Smooth muscle cell (in vitro differentiated cells): ENCODE results near the gene SIRT4. TPM values are rescaled to one million over a fixed set of nuclear protein-coding genes. Genes with fewer than 3 reads are reported as not detected.

Source experiments
- DNase-seq: peaks from one replicate; lab custom pipeline; 2025; ENCODE audit not compliant: unreplicated experiment; lab: John Stamatoyannopoulos, UW
- H2AFZ ChIP-seq: fragments of 200-600 bp; sonication (generic); 2 replicates; pipeline ENCODE4 v1.6.0; 2016; ENCODE audit warnings: antibody characterized with exemption, low read depth, mild to moderate bottlenecking
- H3F3A ChIP-seq: fragments of 200-600 bp; sonication (generic); 2 replicates; pipeline ENCODE4 v1.6.0; 2017; ENCODE audit warnings: antibody characterized with exemption, low read depth
- H3K27ac ChIP-seq: fragments of 200-600 bp; sonication (generic); 2 replicates; pipeline ENCODE4 v1.5.1; 2016; ENCODE audit warnings: low read depth, mild to moderate bottlenecking
- H3K27me3 ChIP-seq: fragments of 200-600 bp; sonication (generic); 2 replicates; pipeline ENCODE4 v1.6.1; 2016; ENCODE audit warnings: low read depth, mild to moderate bottlenecking
- H3K36me3 ChIP-seq: fragments of 200-600 bp; sonication (generic); 2 replicates; pipeline ENCODE4 v1.5.1; 2016; ENCODE audit warnings: low read depth
- H3K4me1 ChIP-seq: fragments of 200-600 bp; sonication (generic); 2 replicates; pipeline ENCODE4 v1.5.1; 2016; ENCODE audit warnings: low read depth
- H3K4me2 ChIP-seq: fragments of 200-600 bp; sonication (generic); 2 replicates; pipeline ENCODE4 v1.6.0; 2016; ENCODE audit warnings: mild to moderate bottlenecking
- H3K4me3 ChIP-seq: fragments of 200-600 bp; sonication (generic); 2 replicates; pipeline ENCODE4 v1.5.1; 2016; ENCODE audit warnings: mild to moderate bottlenecking
- H3K79me2 ChIP-seq: fragments of 200-600 bp; sonication (generic); 2 replicates; pipeline ENCODE4 v1.6.0; 2016; ENCODE audit warnings: low read depth, mild to moderate bottlenecking
- H3K9ac ChIP-seq: fragments of 200-600 bp; sonication (generic); 2 replicates; pipeline ENCODE4 v1.6.0; 2016; ENCODE audit warnings: low read depth
- H3K9me3 ChIP-seq: fragments of 200-600 bp; sonication (generic); replicated peaks from 2 replicates; pipeline ENCODE4 v1.5.1; 2016; ENCODE audit warnings: low read depth
- H4K20me1 ChIP-seq: fragments of 200-600 bp; sonication (generic); 2 replicates; pipeline ENCODE4 v1.6.0; 2016; ENCODE audit warnings: low read depth
- WGBS: methylation state at CpG from one replicate; pipeline ENCODE4 v1.1.7; 2016; ENCODE audit warnings: low lambda C conversion rate; 5-methylcytosine and 5-hydroxymethylcytosine counted together
- polyA plus RNA-seq: library from polyadenylated mRNA; unstranded; fragments of >200 nt; fragmentation: Nextera tagmentation; extraction: Ambion mirVana; gene quantifications from 2 replicates; pipeline ENCODE4 v1.2.1, GENCODE V29; 2016
- total RNA-seq: library from RNA; depleted of rRNA; stranded (reverse); fragments of >200 nt; gene quantifications from 2 replicates; pipeline ENCODE4 v1.2.3, GENCODE V29; 2014
- TF ChIP-seq, protein P1 (sequence below): fragments of 200-600 bp; sonication (generic); IDR thresholded peaks from 2 replicates; pipeline ENCODE4 v1.5.1; 2017; ENCODE audit warnings: borderline replicate concordance, mild to moderate bottlenecking, antibody characterized with exemption; ENCODE audit not compliant: insufficient read depth, poor library complexity, severe bottlenecking

SIRT4 gene
- total and polyA plus RNA-seq, 2 experiments from 2014 or later, result 2.7 to 5.3 TPM

DNA sequence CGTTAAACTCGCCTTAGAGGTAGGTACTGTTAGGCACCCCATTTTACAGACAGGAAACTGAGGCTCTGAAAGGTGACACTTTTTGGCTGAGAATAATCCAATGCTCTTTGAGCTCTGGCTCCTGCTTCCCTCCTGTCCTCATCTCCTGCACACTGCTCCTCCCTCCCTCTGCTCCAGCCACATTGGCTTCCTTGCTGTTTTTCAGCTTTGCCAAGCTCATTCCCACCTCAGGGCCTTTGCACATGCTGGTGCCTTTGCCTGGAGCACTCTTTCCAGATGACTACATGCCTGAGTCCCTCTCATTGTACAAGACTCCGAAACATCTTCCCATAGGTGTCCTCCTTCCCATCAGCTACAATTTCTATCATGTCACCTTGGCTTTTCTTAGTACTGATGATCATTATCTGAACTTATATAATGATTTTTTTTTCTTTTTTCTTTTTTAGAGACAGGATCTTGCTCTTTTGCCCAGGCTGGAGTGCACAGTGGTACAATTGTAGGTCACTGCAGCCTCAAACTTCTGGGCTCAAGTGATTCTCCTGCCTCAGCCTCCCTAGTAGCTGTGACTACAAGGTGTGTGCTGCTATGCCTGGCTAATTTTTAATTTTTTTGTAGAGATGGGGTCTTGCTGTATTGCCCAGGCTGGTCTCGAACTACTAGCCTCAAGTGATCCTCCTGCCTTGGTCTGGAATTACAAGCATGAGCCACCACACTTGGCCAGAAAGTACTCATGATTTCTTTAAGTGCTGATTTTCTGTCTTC is 51.6 kb downstream of the SIRT4 start:
- Histone ChIP-seq H3F3A (no peaks in the 10 kb centered on the region), H3K79me2 (no peaks in the 10 kb centered on the region), H3K9ac (no peak overlapping the region), H3K4me2 (no peak overlapping the region), H3K9me3 (no peaks in the 10 kb centered on the region), H4K20me1 (no peaks in the 10 kb centered on the region), H2AFZ (no peak overlapping the region), H3K27ac (no peak overlapping the region), H3K36me3 (no peaks in the 10 kb centered on the region), H3K27me3 (no peaks in the 10 kb centered on the region), H3K4me3 (no peak overlapping the region), H3K4me1 (peaks cover 3% of the 10 kb centered on the region)
- DNase-seq, result no peak
- TF ChIP-seq, protein P1, sequence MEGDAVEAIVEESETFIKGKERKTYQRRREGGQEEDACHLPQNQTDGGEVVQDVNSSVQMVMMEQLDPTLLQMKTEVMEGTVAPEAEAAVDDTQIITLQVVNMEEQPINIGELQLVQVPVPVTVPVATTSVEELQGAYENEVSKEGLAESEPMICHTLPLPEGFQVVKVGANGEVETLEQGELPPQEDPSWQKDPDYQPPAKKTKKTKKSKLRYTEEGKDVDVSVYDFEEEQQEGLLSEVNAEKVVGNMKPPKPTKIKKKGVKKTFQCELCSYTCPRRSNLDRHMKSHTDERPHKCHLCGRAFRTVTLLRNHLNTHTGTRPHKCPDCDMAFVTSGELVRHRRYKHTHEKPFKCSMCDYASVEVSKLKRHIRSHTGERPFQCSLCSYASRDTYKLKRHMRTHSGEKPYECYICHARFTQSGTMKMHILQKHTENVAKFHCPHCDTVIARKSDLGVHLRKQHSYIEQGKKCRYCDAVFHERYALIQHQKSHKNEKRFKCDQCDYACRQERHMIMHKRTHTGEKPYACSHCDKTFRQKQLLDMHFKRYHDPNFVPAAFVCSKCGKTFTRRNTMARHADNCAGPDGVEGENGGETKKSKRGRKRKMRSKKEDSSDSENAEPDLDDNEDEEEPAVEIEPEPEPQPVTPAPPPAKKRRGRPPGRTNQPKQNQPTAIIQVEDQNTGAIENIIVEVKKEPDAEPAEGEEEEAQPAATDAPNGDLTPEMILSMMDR, result no peak
- 92% methylated on average over 4 of the region's 4 CpGs for WGBS

DNA sequence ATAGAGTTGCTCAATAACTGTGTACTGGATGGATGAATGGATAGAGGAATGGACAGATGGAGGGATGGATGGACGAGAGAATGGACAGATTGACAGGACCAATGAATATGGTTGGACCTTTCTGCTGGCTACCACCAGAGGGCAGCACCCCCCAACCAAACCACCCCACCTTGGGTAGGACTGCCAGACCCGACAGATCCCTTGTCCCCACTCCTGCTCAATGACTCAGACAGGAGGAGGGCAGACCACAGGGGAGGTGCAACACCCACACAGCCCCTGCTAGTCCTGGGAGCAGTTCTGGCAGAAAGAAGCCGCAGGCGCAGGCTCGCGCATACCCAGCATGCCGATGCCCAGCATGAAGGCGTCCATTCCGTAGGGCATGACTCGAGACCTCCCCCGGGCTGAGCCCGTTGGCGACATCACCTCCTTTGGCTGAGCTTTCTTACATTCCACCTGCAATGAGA is 54.5 kb downstream of the SIRT4 start:
- no peaks in the 10 kb centered on the region for H3K36me3 ChIP-seq
- WGBS, result 5% methylated on average over 13 of the region's 13 CpGs
- TF ChIP-seq, protein P1, result peak; percentile 88
- no peak overlapping the region for H3K9ac ChIP-seq
- H3K27me3 ChIP-seq, result no peaks in the 10 kb centered on the region
- peaks cover 20% of the 10 kb centered on the region for H3K4me1 ChIP-seq
- peak; percentile 73 for DNase-seq
- H3K9me3 ChIP-seq, result no peaks in the 10 kb centered on the region
- no peaks in the 10 kb centered on the region for H4K20me1 ChIP-seq
- no peaks in the 10 kb centered on the region for H3K79me2 ChIP-seq
- no peak overlapping the region for H2AFZ ChIP-seq
- H3F3A ChIP-seq, result peaks cover 6% of the 10 kb centered on the region
- H3K4me3 ChIP-seq, result no peak overlapping the region
- H3K27ac ChIP-seq, result peak overlapping the region; percentile 70
- peak overlapping the region; percentile 64 for H3K4me2 ChIP-seq

DNA sequence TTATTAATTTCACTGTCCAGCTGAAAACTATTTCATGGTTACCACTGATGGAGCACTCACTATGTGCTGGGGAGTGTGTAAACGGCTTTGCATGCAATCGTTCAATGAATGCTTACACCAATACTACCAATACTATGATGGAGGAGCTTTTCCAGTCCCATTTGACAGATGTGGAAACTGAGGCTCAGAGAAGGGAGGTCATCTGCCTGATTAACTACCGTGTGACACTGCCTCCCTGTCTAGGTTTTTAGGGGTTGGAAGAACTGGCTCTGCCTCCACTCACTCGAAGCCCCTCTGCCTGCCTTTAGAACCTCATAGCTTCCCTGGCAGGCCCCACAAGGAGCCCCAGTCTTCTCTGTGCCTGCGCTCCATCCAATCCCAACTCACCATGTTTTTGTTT is 55.0 kb downstream of the SIRT4 start:
- Histone ChIP-seq H3K9me3 (no peaks in the 10 kb centered on the region), H3K27ac (peak overlapping the region; percentile 70), H2AFZ (no peak overlapping the region), H3K4me2 (peak overlapping the region; percentile 64), H3K4me1 (peaks cover 23% of the 10 kb centered on the region), H3K4me3 (no peak overlapping the region), H3K36me3 (no peaks in the 10 kb centered on the region), H3K27me3 (no peaks in the 10 kb centered on the region), H3K79me2 (no peaks in the 10 kb centered on the region), H3K9ac (no peak overlapping the region), H3F3A (peaks cover 6% of the 10 kb centered on the region), H4K20me1 (no peaks in the 10 kb centered on the region)
- no peak for DNase-seq
- TF ChIP-seq, protein P1, result no peak
- WGBS, result 97% methylated on average over 5 of the region's 5 CpGs
